ENCODE results near the gene HRK.

HRK gene

GRCh38 chr12:116897476-116897875 is 16.2 kb upstream of the HRK start:
- no peak for DNase-seq

DNA sequence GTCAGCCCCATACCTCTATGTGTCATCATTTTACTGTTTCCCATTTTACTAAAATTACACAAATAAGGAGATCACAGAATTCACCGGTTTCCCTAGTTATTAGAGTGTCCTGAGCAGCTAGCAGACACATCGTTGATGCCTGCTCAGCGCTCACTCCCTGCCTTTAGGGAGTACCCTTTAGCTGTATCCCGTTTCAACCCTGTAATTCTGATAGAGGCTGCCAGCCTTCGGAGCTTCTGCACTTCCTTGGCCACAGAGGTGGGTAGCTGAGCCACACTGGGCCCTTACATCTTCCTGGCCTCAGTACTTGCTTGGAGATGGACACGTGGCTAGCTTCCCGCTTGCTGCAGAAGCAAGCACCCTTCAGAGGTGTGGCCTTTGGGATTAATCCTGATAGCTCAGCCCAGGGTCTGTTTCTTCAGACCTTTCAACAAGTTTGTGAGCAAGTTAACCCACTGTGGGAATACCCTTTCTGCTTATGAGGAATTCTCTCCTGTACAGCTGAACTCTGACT is 15.2 kb upstream of the HRK start:
- no peak for DNase-seq

- DNase-seq: no peak
These were observed 13.7 kb upstream of the HRK start for GRCh38 chr12:116894913-116895312.

GRCh38 chr12:116892349-116893140 is 11.3 kb upstream of the HRK start:
- no peak for DNase-seq

DNA sequence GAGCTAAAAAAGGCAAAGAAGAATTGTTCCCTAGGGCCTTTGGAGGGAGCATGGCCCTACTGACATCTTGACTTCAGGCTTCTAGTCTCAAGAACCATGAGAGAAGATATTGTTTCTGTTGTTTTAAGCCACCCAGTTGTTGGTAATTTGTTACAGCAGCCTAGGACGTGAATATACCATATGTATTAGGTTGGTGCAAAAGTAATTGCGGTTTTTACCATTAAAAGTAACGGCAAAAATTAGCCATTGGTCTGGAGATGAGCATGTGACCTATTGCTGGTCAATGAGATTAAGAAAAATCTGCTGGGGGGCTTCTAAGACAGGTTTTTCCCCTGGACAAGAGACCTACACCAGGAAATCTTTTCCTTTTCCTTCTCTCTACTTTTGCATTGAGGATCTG is 9.8 kb upstream of the HRK start:
- DNase-seq: no peak

DNA sequence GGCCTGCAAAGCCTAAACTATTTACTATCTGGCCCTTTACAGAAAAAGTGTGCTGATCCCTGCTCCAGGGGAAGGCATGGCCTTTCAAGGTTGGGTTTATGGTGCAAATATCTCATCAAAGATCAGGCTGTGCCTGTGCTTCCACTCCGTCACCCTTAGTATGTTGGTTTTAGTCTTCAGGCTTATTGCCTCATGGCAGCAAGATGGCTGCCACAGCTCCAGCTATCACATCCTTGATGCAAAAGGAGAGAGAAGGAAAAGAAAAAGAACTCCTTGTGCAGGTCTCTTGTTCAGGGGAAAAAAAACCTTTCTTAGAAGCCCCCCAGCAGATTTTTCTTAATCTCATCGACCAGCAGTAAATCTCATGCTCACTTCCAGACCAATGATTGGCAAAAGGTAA is 9.1 kb upstream of the HRK start:
- no peak for DNase-seq

DNA sequence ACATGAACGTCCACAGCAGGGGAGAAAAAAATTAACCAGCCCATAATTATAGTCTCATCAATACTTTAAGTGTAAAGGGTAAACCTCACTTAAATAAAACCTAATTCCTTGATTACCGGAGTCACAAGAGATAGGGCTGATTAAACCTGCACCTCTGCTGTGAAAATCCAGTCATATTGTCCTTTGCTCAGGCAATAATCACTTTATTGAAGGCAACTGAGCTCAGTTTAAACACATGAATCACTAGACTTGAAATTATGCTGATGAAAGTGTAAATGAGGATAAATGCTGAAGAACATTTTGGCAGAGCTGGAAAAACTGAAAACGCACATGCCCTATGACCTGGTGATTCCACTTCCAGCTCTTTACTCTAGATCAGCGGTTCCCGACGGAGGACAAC is 6.7 kb upstream of the HRK start:
- DNase-seq: no peak

- DNase-seq: no peak
These were observed 6.0 kb upstream of the HRK start for GRCh38 chr12:116887244-116887643.

DNA sequence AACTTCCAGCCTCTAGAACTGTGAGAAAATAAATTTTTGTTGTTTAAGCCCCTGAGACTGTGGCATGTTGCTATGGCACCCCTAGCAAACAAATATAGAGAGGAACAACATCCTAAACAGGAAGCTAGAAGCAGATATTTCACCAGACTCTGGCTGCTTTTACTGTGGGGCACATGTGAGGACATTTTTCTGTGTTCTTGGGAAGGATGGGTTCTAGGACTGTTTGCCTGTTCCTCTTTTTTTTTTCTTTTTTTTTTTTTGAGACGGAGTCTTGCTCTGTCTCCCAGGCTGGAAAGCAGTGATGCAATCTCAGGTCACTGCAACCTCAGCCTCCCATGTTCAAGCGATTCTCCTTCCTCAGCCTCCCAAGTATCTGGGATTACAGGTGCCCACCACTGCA is 4.2 kb upstream of the HRK start:
- DNase-seq: no peak

DNA sequence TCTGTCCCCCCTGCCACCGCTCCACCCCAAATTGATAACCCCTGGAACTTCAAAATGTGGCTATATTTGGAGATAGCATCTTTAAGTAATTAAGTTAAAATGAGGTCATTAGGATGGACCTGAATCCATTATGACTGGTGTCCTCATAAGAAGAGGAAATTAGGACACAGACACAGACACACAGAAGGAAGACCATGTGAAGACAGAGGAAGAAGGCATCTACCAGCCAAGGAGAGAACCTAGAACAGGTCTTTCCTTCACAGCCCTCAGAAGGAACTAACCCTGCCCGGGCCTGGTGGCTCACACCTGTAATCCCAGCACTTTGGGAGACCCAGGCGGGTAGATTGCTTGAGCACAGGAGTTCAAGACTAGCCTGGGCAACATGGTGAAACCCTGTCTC is 3.6 kb upstream of the HRK start:
- DNase-seq: no peak

DNA sequence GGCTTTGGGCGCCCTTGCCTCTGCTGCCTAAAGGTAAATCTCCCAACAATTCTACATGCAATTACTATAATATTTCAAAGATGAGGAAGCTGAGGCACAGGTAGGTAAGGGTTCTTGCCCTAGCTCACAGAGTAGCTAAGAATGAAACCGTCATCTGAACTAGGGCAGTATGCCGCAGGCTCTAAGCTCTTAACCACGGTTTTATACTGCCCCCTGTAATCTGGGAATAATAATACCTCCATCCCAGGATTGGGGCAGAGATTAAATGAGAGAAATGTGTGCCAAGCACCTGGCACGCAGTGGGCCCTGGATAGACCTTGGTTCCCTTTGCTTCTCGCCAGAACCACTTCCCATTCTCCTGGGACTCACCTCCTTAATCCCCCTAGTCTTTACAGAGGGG is 1.5 kb upstream of the HRK start:
- no peak for DNase-seq

DNA sequence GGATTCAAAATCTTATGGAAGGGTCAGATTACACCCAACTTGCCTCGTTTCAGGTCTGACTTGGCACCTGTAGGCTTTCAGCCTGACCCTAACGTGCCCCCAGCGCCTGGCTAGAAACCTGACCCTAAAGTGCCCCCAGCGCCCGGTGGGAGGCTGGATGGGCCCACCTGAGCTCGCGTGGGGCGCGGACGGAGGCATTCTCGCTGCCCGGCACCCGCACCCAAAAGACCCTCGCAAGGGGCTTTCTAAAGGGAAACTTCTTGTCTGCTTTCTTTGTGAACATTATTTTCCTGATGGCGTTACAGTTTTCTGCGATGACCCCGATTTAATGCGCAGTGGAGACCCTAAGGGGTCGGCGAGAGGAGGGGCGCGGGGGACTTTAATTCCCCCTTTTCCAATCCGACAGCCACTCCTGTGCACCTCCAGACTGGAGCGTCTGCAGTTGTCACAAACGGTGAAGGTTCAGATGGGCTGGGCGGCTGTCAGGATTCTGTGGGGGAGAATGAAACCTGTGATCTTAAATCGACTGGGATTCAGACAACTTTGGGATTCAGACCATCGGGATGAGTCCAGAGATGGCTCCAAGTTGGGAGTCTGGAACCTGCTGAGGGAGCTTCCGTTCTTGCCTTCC is 751 bp upstream of the HRK start:
- no peak for DNase-seq

GRCh38 chr12:116880817-116881324 is 370 bp downstream of the HRK start:
- peak; percentile 11 for DNase-seq

DNA sequence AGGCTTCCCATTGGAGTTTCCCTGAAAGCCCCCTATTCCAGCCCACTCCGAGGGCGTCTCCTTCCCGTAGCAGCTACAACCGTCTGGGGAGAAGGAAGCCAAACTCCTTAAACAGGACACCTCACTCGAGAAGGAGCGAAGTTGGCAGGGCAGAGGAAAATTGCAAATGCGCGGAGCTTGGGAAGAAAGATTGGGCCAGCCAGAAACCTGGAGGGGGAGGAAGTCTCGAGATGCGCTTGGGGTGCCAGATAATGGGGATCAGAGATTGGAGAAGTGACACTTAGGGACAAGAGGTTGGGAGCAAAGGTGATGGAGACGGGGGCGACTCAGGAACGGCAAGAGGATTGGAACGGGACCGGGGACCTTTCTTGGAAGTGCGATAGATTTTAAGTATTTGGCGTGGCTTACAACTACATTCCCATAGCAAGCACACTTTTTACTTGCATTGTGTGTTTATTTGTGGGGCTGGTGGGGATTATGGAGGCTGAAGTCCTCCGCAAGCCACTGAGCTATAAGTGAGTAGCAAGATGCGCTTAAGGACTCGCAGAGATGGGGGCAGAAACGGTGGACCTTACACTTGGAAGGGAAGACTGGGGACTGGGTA is 926 bp downstream of the HRK start:
- DNase-seq: no peak

DNA sequence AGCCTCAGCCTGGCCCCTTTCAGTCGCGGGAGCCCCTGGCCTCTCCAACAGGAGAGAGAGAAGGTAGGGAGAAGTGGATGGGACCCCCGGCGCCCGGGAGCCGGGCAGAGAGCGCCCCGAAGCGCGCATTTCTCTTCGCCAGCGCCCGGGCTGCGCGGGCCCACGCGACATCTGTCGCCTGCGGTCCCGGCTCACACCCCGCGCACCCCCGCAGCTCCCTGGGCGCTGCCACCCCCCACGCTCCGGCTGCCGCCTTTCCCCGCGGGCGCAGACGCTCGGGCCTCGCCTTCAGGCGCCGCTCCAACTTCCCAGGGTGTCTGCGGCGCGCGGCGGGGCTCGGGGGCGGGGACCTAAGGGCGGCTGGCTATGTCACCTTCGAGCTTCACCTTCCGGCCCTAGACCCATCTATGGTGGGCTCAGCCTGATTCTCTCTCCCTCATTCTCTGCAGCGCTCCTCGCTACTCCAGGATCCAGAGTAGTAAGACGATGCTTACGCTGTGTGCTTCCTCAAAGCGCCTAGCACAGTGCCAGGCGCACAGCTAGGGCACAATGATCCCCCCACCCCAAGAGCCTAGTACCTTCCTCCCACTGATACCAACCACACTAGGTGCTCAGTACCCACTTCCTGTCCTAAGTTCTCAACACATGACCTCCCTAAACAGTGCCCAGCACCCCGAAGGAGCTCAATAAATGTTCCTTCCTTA is 1.6 kb downstream of the HRK start:
- peak; percentile 6 for DNase-seq

DNA sequence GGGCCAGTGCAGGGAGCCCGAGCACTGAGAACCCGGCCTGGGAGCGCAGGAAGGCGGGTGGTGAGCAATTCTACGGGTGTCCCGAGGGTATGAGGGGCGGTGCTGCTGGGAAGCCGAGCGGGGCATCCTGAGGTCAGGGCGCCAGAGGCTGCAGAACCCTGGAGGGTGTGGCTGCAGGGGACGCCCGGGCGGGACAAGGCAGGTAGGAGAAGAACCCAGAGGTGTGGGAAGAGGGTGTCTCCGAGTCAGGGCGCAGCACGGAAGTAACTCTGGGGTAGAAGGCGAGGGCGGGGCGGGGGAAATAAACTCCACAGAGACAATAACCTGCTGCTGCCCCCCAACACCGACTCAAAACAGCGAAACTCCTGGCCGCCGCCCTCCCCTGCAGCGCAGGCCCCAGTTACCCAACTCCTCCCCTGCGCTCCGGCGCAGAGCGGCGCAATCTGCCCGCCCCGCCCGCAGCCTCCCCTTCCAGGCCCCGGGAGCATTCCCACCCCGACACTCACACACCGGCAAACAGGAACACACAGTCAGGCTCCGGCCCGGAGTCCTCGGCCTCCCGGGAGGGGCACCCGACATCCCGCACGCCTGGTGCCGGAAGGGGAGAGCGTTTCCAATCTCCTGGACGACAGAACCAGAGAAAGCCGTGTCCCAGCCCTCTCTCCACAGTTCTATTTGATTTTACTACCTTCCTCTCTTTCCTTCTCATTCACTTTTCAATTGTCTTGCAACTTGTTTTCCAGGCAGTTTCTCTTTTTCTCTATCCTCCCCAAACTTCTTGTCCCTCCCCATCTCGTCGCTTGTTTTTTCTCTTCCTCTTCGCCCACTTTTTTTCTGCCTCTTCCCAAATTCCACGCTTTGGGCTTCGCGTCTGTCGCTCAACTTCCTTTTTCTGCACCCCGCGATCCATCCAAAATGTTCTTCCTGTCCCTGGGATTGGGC is 2.4 kb downstream of the HRK start:
- DNase-seq: no peak

GRCh38 chr12:116876151-116876869 is 4.9 kb downstream of the HRK start:
- no peak for DNase-seq

DNA sequence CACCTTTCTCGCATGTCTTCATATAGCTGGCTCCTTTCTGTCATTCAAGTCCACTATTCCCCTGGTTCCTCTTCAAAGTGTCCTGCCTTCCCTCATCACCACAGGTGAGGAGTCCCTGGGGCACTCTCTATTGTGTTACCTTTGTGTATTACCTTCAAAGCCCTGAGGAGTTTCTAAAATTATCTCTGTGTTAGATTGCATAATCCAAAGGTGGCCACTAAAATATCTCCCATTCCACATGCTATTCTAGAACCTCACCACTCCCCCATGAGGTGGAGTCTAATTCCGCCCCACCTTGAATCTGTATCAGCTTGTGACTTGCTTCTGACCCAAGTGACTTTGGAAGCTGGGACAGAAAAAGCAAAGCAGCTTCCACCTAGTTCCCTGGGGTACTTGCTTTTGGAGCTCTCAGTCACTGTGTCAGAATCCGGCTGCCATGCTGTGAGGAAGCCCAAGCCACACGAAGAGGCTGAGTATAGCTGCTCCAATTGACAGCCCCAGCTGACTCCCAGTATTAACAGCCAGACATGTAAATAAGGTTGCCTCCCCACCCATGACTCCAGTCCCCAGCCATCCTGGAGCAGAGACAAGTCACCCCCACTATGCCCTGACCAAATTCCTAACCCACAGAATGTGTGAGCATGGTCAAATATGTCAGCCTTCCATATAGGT is 6.8 kb downstream of the HRK start:
- DNase-seq: no peak

GRCh38 chr12:116870306-116870705 is 10.9 kb downstream of the HRK start:
- no peak for DNase-seq

DNA sequence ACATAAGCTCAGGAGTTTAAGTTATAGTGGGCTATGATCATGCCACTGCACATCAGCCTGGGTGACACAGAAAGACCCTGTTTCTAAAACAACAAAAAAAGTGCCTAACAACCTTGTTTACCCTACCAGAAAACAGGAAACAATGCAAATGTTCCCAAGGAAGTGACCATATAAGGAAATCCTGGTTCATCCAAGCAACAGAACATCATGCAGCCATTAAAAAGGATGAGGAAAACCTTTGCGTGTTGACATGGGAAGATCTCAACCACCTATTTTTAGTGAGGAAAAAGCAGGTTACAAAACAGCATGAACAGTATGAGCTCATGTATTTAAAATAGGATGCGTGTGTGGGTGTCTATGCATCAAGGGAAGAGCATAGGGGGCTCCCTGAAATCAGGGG is 13.7 kb downstream of the HRK start:
- DNase-seq: no peak
